Hepatocyte (in vitro differentiated cells): ENCODE results near the gene GGA2. TPM values are rescaled to one million over a fixed set of nuclear protein-coding genes. Genes with fewer than 3 reads are reported as not detected.

Experiments
- DNase-seq: peaks from one replicate; pipeline ENCODE4 v3.0.0-alpha.2; 2016; ENCODE audit warnings: low spot score
- H2AFZ ChIP-seq: fragments of 200-600 bp; sonication (generic); 2 replicates; pipeline ENCODE4 v1.6.0; 2016; ENCODE audit warnings: antibody characterized with exemption, mild to moderate bottlenecking
- H3K27ac ChIP-seq: fragments of 200-600 bp; sonication (generic); 2 replicates; pipeline ENCODE4 v1.5.1; 2016; ENCODE audit warnings: mild to moderate bottlenecking
- H3K27me3 ChIP-seq: fragments of 200-600 bp; sonication (generic); 2 replicates; pipeline ENCODE4 v1.6.1; 2016
- H3K36me3 ChIP-seq: fragments of 200-600 bp; sonication (generic); replicated peaks from 2 replicates; pipeline ENCODE4 v1.5.1; 2016; ENCODE audit warnings: low read depth; ENCODE audit not compliant: insufficient read depth
- H3K4me1 ChIP-seq: fragments of 200-600 bp; sonication (generic); 2 replicates; pipeline ENCODE4 v1.5.1; 2016; ENCODE audit warnings: mild to moderate bottlenecking, moderate library complexity; ENCODE audit not compliant: insufficient read depth
- H3K4me2 ChIP-seq: fragments of 200-600 bp; sonication (generic); 2 replicates; pipeline ENCODE4 v1.6.0; 2016
- H3K4me3 ChIP-seq: fragments of 200-600 bp; sonication (generic); 2 replicates; pipeline ENCODE4 v1.5.1; 2016; ENCODE audit warnings: mild to moderate bottlenecking
- H3K79me2 ChIP-seq: fragments of 200-600 bp; sonication (generic); 2 replicates; pipeline ENCODE4 v1.6.0; 2017; ENCODE audit warnings: mild to moderate bottlenecking
- H3K9me2 ChIP-seq: fragments of 200-600 bp; sonication (generic); replicated peaks from 2 replicates; pipeline ENCODE4 v1.6.0; 2017; ENCODE audit warnings: mild to moderate bottlenecking; ENCODE audit not compliant: insufficient read depth
- H3K9me3 ChIP-seq: fragments of 200-600 bp; sonication (generic); 2 replicates; pipeline ENCODE4 v1.5.1; 2016; ENCODE audit warnings: low read depth, mild to moderate bottlenecking
- H4K20me1 ChIP-seq: fragments of 200-600 bp; sonication (generic); 2 replicates; pipeline ENCODE4 v1.6.0; 2016; ENCODE audit warnings: mild to moderate bottlenecking; ENCODE audit not compliant: insufficient read depth, poor library complexity, severe bottlenecking
- CTCF ChIP-seq: fragments of 200-600 bp; sonication (generic); IDR thresholded peaks from 2 replicates; pipeline ENCODE4 v1.5.1; 2016; ENCODE audit warnings: antibody characterized with exemption, mild to moderate bottlenecking; ENCODE audit not compliant: poor library complexity
- EZH2 ChIP-seq: fragments of 200-600 bp; sonication (generic); IDR thresholded peaks from 2 replicates; pipeline ENCODE4 v1.6.1; 2016; ENCODE audit warnings: antibody characterized with exemption, mild to moderate bottlenecking, borderline replicate concordance
- EZH2phosphoT487 ChIP-seq: fragments of 200-600 bp; sonication (generic); IDR thresholded peaks from one replicate; pipeline ENCODE4 v1.6.1; 2018; ENCODE audit warnings: antibody characterized with exemption, mild to moderate bottlenecking, low read depth, moderate library complexity; ENCODE audit not compliant: unreplicated experiment, severe bottlenecking
- WGBS: methylation state at CpG from one replicate; pipeline ENCODE4 v1.1.6; 2016; ENCODE audit warnings: low lambda C conversion rate; ENCODE audit errors: missing lambda C conversion rate; 5-methylcytosine and 5-hydroxymethylcytosine counted together
- polyA plus RNA-seq: library from polyadenylated mRNA; unstranded; fragments of >200 nt; fragmentation: Nextera tagmentation; extraction: Ambion mirVana; gene quantifications from 2 replicates; pipeline ENCODE4 v1.2.1, GENCODE V29; 2016
- total RNA-seq: library from RNA; depleted of rRNA; stranded (reverse); fragments of >200 nt; gene quantifications from 2 replicates; pipeline ENCODE4 v1.2.3, GENCODE V29; 2014

GGA2 gene
- total and polyA plus RNA-seq, 2 experiments from 2014 or later = 42.4 to 73.1 TPM

- WGBS = 96% methylated on average over 10 of the region's 10 CpGs
- TF ChIP-seq EZH2 (no peak), EZH2phosphoT487 (no peak), CTCF (no peak)
- H3K9me2 ChIP-seq = no peaks in the 10 kb centered on the region
Measured at GRCh38 chr16:23432176-23433128, 77.8 kb downstream of the GGA2 start.

GRCh38 chr16:23428351-23428750 is 81.9 kb downstream of the GGA2 start:
- H3K9me2 ChIP-seq = no peaks in the 10 kb centered on the region
- peaks cover 5% of the 10 kb centered on the region for H3K36me3 ChIP-seq
- no peak for DNase-seq
- no peak overlapping the region for H3K4me3 ChIP-seq
- TF ChIP-seq CTCF (no peak), EZH2 (no peak), EZH2phosphoT487 (no peak)
- H3K4me1 ChIP-seq = peaks cover 2% of the 10 kb centered on the region
- no peaks in the 10 kb centered on the region for H4K20me1 ChIP-seq
- no peaks in the 10 kb centered on the region for H3K27me3 ChIP-seq
- H3K79me2 ChIP-seq = no peaks in the 10 kb centered on the region
- no peaks in the 10 kb centered on the region for H3K9me3 ChIP-seq
- H2AFZ ChIP-seq = no peak overlapping the region
- H3K4me2 ChIP-seq = no peak overlapping the region
- no peak overlapping the region for H3K27ac ChIP-seq
- 90% methylated on average over 2 of the region's 2 CpGs for WGBS

More at GRCh38 chr16:23432176-23433128, 77.8 kb downstream of the GGA2 start:
- Histone ChIP-seq H2AFZ (no peak overlapping the region), H3K79me2 (no peaks in the 10 kb centered on the region), H3K4me2 (no peak overlapping the region), H3K9me3 (no peaks in the 10 kb centered on the region), H3K27me3 (no peaks in the 10 kb centered on the region), H4K20me1 (no peaks in the 10 kb centered on the region), H3K4me1 (no peaks in the 10 kb centered on the region), H3K4me3 (no peak overlapping the region), H3K36me3 (peaks cover 5% of the 10 kb centered on the region), H3K27ac (no peak overlapping the region)
- no peak for DNase-seq

GRCh38 chr16:23424292-23424958 is 85.9 kb downstream of the GGA2 start:
- no peaks in the 10 kb centered on the region for H4K20me1 ChIP-seq
- no peak overlapping the region for H2AFZ ChIP-seq
- no peaks in the 10 kb centered on the region for H3K9me3 ChIP-seq
- no peak overlapping the region for H3K4me3 ChIP-seq
- no peaks in the 10 kb centered on the region for H3K79me2 ChIP-seq
- no peaks in the 10 kb centered on the region for H3K36me3 ChIP-seq
- no peaks in the 10 kb centered on the region for H3K9me2 ChIP-seq
- DNase-seq = no peak
- no peak overlapping the region for H3K4me2 ChIP-seq
- no peak overlapping the region for H3K27ac ChIP-seq
- H3K4me1 ChIP-seq = peaks cover 4% of the 10 kb centered on the region
- H3K27me3 ChIP-seq = no peaks in the 10 kb centered on the region
- no peak for TF ChIP-seq EZH2phosphoT487
- TF ChIP-seq EZH2 = no peak
- no peak for TF ChIP-seq CTCF
- WGBS = 90% methylated on average over 14 of the region's 14 CpGs
